Neural cell (in vitro differentiated cells): ENCODE results near the gene RASSF8.

Experiments used
- CTCF ChIP-seq: fragments of 450-650 bp; IDR thresholded peaks from 2 replicates; pipeline ENCODE4 v1.5.1; 2014; ENCODE audit warnings: antibody characterized with exemption, mild to moderate bottlenecking, moderate library complexity; ENCODE audit not compliant: poor library complexity, severe bottlenecking
- EP300 ChIP-seq: fragments of 450-650 bp; conservative IDR thresholded peaks from 2 replicates; pipeline ENCODE4 v1.6.1; 2014; ENCODE audit warnings: antibody characterized with exemption, mild to moderate bottlenecking, moderate library complexity; ENCODE audit not compliant: poor library complexity, severe bottlenecking
- EZH2 ChIP-seq: fragments of 200-600, 300-800 bp; shearing (Covaris generic), sonication (generic); IDR thresholded peaks from 2 replicates; pipeline ENCODE4 v1.6.1; 2014; ENCODE audit warnings: antibody characterized with exemption, low read length, borderline replicate concordance, mild to moderate bottlenecking; ENCODE audit not compliant: insufficient read depth, poor library complexity, severe bottlenecking
- MXI1 ChIP-seq: fragments of 450-650 bp; conservative IDR thresholded peaks from 2 replicates; pipeline ENCODE4 v1.6.1; 2014; ENCODE audit warnings: antibody characterized with exemption, mild to moderate bottlenecking; ENCODE audit not compliant: poor library complexity, severe bottlenecking
- POLR2AphosphoS5 ChIP-seq: IDR thresholded peaks from 2 replicates; pipeline ENCODE4 v1.6.1; 2012
- TAF1 ChIP-seq: IDR thresholded peaks from 2 replicates; pipeline ENCODE4 v1.6.1; 2012; ENCODE audit warnings: low read depth

- TF ChIP-seq CTCF (no peak), POLR2AphosphoS5 (no peak), TAF1 (no peak), EZH2 (no peak), MXI1 (no peak), EP300 (no peak)
Measured at GRCh38 chr12:25939606-25940005, 18.9 kb upstream of the RASSF8 start.
